Coronary artery (tissue), 2 donors: ENCODE results near the gene OR1J1.

Experiments
- DNase-seq: peaks from one replicate; pipeline ENCODE4 v3.0.0-alpha.2; 2017; ENCODE audit warnings: low spot score
- H3K27ac ChIP-seq, 2 donors: fragments of 200-600 bp; sonication (generic); one replicate each; pipeline ENCODE4 v1.5.1; 2016 to 2019
- H3K4me3 ChIP-seq: fragments of 200-600 bp; sonication (generic); 2 replicates; pipeline ENCODE4 v1.5.1; 2016; ENCODE audit warnings: mild to moderate bottlenecking, moderate library complexity
- CTCF ChIP-seq: fragments of 200-600 bp; sonication (generic); IDR thresholded peaks from one replicate; pipeline ENCODE4 v1.5.1; 2019; ENCODE audit warnings: antibody characterized with exemption

Gene OR1J1

DNA sequence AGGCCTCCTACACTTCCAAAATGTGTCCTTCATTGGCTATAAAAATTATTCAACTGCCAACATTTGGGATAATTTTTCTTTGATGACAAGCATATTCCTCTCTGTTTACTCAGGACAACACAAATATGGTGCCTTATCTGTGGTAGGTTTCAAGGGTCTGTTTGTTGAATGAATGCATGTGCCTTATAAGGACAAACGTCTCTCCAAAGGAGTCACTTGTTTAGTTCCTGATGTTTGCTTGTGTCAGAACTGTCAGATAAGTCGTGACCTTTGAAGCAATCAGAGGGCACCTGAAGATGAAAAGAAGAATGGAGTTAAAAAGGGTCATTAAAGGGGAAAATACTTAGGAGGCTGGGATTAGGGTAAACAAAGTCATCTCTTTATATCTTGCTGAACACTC, 29.2 kb upstream of the OR1J1 start:
- Histone ChIP-seq H3K4me3 (no peak overlapping the region), H3K27ac (no peak overlapping the region)
- no peak for DNase-seq
- no peak for TF ChIP-seq CTCF

DNA sequence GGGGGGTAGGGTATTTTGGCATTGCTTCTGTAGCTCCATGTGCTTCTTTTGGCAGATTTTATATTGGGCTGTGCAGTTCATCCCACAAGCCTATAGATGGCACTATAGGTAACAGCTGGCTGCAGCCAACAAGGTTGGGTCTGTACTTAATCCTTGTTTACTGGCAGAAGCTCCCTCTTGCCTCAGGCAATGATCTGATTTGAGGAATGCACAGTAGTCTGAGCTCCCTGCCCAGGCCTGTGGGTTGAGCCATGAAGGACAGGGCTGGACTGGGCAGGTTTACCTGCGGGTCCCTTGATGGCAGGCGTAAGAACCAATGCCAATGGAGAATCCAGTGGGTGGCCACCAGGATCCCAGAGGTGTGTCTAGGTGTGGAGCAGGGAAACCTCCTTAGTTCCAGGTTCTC, 21.2 kb upstream of the OR1J1 start:
- no peak for DNase-seq
- TF ChIP-seq CTCF = no peak
- Histone ChIP-seq H3K27ac (no peak overlapping the region), H3K4me3 (no peak overlapping the region)

- no peak for DNase-seq
- Histone ChIP-seq H3K27ac (no peak overlapping the region), H3K4me3 (no peak overlapping the region)
- no peak for TF ChIP-seq CTCF
These were observed 1.3 kb upstream of the OR1J1 start for GRCh38 chr9:122479062-122479461.

DNA sequence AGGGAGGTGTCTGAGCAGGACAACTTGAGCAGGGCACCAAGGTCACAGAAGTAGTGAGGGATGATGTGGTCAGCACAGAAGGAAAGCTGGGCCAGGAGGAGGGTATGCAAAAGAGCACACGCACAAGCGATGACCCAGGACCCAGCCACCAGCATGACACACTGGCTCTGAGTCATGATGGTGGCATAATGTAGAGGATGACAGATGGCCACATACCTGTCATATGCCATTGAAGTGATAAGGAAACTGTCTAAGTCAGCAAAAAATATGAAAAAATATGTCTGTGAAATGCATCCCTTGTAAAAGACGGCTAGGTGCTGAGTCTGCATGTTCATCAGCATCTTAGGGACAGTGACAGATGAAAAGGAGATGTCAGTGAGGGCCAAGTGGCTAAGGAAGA, 380 bp downstream of the OR1J1 start:
- TF ChIP-seq CTCF = no peak
- Histone ChIP-seq H3K27ac (no peak overlapping the region), H3K4me3 (no peak overlapping the region)
- DNase-seq = no peak

DNA sequence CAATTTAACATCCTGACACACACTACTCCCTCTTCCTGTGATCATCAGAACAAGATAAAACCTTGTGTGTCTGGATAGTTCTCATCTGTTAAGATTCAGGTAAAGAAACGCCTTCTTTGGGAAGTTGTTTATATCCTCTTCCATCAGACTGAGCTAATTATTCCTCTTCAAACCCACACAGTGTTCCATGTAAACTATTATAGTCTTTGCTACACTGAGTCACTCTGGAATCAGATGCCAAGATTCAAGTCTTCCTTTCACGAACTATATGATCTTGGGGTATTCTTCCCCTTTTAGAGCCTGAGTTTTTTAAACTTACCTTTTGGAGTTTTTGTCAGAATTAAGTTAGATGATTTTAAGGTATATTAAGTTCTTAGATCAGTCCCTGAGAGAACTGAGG, 2.0 kb downstream of the OR1J1 start:
- TF ChIP-seq CTCF = no peak
- Histone ChIP-seq H3K27ac (no peak overlapping the region), H3K4me3 (no peak overlapping the region)
- DNase-seq = no peak

- no peak overlapping the region for H3K27ac ChIP-seq
- no peak for DNase-seq
- TF ChIP-seq CTCF = no peak
- H3K4me3 ChIP-seq = no peak overlapping the region
These were observed 3.2 kb downstream of the OR1J1 start for GRCh38 chr9:122474561-122474960.

DNA sequence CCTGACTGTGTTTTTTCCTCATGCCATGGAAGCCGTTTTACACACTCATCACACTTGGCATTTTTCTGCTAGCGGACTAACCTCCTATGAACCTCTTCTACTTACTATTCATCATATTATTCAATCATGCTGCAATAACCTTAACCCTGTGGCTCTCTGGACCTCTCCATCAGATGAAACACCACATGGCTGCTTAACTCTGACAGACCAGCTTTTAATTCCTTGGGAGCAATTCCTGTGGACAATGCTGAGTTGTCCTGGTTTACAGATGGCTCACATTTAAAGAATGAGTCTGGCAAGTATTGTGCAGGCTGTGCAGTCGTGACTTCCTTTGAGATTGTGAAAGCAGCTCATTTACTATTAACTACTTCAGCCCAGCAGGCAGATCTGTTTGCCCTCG, 9.0 kb downstream of the OR1J1 start:
- no peak overlapping the region for H3K4me3 ChIP-seq
- DNase-seq = no peak
- no peak for TF ChIP-seq CTCF
- H3K27ac ChIP-seq = no peak overlapping the region
